Ishikawa (cell line): Measurements from ENCODE around the gene CKAP5.

Experiments used
- CEBPB ChIP-seq: IDR thresholded peaks from 2 replicates; pipeline ENCODE4 v1.6.1; 2012
- CREB1 ChIP-seq: IDR thresholded peaks from 2 replicates; pipeline ENCODE4 v1.6.1; 2012; ENCODE audit warnings: low read depth
- EP300 ChIP-seq: IDR thresholded peaks from 2 replicates; pipeline ENCODE4 v1.6.1; 2012; ENCODE audit warnings: borderline replicate concordance
- FOXM1 ChIP-seq: IDR thresholded peaks from 2 replicates; pipeline ENCODE4 v1.6.1; 2012; ENCODE audit warnings: low read depth, borderline replicate concordance
- MAX ChIP-seq: IDR thresholded peaks from 2 replicates; pipeline ENCODE4 v1.6.1; 2012
- NFIC ChIP-seq: IDR thresholded peaks from 2 replicates; pipeline ENCODE4 v1.6.1; 2012
- RAD21 ChIP-seq: IDR thresholded peaks from 2 replicates; pipeline ENCODE4 v1.6.1; 2012; ENCODE audit warnings: low read depth
- TAF1 ChIP-seq: IDR thresholded peaks from 2 replicates; pipeline ENCODE4 v1.6.1; 2012; ENCODE audit warnings: low read depth, mild to moderate bottlenecking
- USF1 ChIP-seq: IDR thresholded peaks from 2 replicates; pipeline ENCODE4 v1.6.1; 2012
- YY1 ChIP-seq: IDR thresholded peaks from 2 replicates; pipeline ENCODE4 v1.6.1; 2012; ENCODE audit warnings: low read depth

GRCh38 chr11:46737699-46738098, 108.4 kb downstream of the CKAP5 start:
- TF ChIP-seq CEBPB (no peak), CREB1 (no peak), NFIC (no peak), YY1 (no peak), USF1 (no peak), RAD21 (no peak), FOXM1 (no peak), TAF1 (no peak), EP300 (no peak), MAX (no peak)
